RKO (cell line): ENCODE measurements around the gene COL15A1.
"Not testable (repeated sequence)": the region's sequence is repeated elsewhere in the genome, so short reads cannot be mapped to it uniquely, and the experiment has no call there.

Experiments used
- DNase-seq: peaks from one replicate; pipeline ENCODE4 v3.0.0-alpha.2; 2016; ENCODE audit warnings: low spot score

COL15A1 gene

DNA sequence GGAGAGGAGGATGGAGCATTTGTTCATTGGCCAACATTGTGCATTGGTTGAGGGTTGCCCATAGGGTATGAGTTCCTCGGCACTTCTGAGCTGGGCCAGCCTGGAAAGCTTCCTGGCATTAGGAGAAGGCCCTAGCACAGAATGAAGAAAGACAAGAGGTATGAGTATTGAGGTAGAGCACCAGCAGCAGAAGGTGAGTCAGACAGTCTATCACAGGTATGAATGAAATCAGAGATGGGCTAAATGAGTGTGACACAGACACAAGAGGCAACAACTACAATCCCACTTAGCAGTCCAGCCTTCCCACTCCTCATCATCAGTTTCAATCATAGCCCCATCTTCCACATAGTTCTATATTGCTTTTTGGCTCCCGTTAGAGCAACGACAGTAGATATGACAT is 135.8 kb downstream of the COL15A1 start:
- no peak for DNase-seq

DNA sequence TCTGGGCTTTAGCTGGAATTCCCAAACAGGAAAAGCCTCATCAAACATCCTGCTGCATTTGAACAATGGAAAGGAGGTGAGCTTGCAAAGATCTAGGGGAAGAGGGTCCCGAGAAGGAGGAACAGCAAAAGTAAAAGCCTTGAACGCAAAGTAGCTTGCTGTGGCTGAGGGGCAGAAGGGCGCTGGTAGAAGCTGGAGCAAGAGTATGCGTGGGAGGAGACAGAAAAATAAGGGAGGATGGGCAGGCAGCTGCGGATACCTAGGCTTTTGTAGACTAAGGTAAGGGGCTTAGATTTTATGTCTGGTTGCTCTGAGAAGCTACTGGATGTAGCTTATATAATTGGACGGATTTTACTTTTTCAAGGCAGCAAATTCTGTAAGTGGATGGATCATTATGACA is 139.3 kb downstream of the COL15A1 start:
- DNase-seq, result no peak

DNA sequence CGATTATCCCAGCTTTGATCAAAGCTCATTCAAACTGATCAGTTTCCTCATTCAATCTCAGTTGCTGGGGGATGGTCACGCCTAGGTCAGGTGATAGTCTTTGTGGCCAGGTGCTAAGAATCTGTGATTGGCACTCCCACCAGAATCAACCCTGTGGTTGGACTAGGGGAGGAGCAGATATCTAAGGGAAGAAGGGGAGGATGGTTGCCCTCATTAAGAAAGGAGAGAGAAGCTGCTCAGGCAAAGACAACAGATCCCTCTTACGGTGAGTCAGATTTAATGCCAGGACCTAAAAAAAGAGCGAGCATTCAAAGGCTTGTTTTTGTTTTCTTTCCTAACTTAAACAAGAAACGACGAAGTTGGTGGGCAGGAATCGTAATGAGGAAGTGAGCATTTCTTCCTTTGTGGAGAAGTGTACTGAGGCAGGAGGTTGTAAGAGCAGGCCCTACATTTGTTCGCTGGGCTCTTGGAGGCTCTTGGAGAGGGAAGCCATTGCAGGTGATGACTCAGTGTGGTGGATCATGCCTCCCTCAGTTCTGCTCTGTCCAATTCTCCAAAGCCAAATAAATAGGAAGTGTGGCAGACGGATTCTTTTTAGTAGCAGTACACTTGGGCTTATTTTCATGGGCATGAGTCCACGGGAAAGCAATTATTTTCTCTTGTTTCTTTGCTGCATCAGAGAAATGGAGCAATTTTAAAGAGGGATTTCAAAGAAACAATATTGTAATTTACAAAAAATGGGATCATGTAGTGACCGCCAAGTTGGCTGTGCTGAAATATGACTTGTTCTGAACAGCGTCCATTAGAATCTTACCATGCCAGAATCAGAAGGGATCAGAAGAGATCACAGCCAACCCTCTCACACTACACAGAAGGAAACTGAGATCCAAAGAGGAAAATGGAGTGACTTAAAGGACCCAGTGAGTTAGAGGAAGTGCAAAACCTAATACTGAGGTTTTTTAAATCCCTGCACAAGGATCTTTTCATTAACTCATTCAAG is 142.5 kb downstream of the COL15A1 start:
- no peak for DNase-seq

DNA sequence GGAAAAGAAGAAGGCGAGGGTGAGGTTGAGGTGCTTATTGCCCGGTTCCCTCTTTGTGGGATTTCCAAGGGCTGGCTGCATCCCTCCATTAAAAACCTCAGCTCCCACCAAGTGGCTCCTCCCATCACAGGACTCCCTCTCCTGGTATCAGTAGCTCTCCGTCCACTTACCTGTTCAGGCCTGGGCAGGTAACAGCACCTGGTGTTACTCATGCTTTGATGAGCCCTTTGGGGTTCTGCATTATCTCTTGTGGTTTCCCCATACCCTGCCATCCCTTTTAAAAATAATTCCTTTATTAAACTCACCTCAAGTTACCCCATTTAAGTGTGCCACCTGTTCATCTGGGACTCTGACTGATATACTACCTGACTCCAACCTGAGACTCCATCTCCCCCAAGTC is 143.8 kb downstream of the COL15A1 start:
- no peak for DNase-seq

DNA sequence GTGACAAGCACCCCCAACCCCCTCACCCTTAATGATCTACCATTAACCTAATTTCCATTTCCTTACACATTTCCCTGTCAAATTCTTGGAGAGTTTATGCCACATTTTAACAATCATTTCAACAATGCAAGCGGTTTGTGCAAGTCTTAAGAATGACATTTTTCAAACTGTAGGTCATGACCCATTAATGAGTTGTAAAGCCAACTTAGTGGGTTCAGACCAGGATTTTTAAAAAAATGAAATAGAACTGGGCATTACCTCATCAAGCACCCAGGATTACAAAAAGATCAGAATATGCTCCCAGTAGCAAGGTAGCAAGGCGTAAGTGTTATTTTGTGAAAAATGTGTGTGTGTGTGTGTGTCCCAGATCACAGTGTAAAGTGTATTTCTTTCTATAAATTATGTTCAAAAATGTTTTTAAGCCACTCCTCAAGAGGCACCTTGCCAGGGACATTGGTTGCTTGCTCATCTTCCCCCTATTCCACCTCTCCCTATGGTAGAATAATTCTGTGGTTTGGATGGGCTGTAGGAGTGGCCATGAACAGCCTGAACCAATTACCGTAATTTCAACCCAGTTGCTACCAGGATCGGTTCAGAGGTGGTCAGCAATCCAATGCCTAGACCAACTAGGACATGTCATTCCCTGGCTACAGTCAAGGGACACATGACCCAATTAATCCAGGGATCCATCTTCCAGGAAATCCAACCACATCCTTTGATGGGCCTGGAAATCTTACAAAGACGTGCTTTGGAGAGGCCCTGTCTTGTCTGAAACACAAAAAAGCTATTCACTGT is 146.8 kb downstream of the COL15A1 start:
- DNase-seq, result no peak

DNA sequence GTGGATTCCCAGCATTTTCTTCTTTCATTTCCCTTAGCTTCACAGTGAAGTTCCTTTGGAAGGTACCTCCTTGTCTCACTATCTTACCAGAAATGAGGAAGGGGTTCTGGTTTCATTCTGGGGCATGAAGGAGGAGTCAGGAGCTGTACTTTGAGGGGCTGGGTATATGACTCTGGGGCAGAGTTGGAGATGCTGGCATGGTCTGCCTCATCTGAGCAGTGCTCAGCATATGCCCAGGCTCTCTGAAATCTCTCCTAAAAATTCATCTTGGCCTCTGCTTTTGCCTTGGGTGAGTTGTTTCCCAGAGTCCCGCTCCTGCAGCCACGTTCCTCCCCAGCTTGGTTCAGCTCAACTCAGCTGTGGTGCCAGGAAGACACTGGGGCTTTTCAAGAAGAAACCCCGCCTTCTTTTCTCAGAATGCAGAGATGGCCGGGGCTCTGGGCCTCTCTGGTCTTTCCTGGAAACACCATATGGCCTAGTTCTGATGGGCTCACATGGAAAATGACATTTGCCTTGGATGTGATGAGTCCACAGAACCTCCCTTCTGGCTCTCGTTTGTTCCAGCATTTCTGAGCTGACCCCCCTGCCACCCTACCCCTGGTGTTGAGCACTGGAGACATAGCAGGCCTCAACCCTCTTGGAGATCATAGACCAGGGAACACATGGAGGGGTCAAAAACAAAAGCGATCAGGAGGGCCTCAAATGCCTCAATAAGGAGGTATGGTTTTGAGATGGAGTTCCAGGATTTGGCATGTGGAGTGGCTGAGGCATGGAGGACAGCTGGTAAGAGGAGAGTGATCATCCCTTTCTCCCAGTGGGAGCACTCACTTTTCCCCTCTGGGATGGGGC is 149.2 kb downstream of the COL15A1 start:
- no peak for DNase-seq

DNA sequence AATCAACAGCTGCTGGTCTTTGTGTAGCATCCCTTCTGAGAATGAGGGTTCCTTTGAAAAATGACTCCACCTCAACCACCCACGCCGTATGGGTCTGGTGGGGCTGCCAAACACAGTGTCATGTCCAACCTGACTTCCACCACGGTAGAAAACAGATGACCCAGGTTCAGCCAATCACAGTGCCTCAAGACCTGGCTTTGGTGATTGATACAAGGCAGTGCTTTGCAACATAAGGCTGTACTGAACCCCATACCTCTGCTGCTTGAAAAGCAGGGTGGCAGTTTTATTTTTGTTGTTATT is 149.7 kb downstream of the COL15A1 start:
- DNase-seq, result no peak

DNA sequence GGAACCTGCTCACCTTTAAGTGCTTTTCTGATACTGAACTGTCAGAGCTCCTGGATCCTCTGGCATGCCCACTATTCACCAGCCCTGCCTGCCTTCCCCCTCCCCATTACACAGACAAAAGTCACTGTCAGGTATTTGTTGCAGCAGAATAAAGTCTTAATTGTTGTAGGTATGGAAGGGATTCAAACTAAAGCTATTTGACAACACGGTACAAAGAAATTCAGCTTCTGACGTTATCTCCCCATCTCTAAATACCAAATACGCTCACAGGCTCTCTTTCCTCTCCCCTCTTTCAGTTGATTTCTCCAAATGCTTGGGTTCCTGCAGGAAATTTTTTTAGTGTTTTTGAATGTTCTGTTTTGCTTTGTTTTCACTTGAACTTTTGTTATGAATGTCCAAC is 151.9 kb downstream of the COL15A1 start:
- DNase-seq, result no peak

DNA sequence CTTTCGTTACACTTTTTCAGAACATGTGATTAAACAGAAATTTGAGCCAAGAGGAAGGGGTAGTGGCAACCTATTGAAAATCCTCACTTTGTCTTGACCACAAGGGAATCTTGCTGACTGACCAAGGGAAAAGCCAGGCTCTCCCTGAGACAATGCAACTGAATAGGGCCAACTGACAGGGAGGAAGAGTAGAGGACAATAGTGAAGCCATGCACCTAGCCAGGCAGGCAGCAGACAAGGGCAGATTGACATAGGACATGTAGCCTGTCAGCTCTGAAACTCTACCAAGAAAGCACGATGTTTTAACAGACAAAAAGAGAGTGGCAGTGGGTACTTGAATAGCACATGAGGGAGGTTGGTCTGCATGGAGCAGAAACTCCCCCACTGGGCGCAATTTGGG is 152.7 kb downstream of the COL15A1 start:
- no peak for DNase-seq

DNA sequence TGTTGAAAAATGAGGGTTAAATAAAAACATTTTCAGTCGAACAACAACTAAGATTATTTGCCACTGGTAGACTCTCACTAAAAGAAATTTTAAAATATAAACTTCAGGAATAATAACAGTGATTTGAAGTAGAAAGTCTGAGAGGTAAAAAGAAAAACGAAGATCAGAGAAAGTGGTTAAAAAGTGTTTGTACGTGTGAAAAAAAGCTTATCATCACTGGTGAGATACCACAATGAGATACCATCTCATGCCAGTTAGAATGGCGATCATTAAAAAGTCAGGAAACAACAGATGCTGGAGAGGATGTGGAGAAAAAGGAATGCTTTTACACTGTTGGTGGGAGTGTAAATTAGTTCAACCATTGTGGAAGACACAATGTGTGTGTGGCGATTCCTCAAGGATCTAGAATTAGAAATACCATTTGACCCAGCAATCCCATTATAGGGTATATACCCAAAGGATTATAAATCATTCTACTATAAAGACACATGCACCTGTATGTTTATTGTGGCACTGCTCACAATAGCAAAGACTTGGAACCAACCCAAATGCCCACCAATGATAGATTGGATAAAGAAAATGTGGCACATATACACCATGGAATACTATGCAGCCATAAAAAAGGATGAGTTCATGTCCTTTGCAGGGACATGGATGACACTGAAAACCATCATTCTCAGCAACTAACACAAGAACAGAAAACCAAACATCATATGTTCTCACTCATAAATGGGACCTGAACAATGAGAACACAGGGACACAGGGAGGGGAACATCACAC is 156.3 kb downstream of the COL15A1 start:
- not testable (repeated sequence) for DNase-seq

DNA sequence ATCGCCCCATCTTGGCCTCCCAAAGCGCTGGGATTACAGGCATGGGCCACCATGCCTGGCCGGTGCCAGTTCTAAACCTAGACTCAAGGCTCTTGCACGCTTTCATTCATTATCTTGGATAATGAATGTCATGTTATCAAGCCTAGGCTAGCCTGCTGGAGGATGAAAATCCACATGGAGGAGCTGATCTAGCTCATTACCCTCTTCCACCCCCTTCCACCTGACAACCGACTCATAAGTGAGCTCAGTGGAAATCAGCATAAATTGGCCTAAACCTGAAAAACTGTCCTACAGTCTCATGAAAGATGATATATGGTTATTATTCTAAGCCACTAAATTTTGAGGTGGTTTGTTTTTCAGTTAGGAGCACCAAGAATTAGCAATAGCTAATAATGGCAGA is 157.6 kb downstream of the COL15A1 start:
- no peak for DNase-seq

DNA sequence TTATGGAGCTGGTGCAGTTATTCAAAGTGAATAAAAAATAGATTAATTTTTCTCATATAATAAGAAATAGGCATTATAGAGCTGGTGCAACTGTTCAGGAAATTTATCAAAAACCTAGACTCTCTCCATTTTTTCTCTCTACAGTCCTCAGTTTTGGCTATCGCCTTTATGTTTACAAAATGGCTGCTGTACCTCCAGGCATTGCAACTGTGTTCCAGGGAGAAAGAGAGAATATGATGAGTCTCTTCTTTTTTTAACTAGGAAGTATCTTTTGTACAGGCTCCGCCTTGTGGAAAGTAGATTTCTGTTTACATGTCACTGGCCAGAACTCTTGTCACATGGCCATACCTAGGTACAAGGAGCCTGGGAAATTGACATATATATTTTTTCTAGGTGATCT is 158.1 kb downstream of the COL15A1 start:
- no peak for DNase-seq

DNA sequence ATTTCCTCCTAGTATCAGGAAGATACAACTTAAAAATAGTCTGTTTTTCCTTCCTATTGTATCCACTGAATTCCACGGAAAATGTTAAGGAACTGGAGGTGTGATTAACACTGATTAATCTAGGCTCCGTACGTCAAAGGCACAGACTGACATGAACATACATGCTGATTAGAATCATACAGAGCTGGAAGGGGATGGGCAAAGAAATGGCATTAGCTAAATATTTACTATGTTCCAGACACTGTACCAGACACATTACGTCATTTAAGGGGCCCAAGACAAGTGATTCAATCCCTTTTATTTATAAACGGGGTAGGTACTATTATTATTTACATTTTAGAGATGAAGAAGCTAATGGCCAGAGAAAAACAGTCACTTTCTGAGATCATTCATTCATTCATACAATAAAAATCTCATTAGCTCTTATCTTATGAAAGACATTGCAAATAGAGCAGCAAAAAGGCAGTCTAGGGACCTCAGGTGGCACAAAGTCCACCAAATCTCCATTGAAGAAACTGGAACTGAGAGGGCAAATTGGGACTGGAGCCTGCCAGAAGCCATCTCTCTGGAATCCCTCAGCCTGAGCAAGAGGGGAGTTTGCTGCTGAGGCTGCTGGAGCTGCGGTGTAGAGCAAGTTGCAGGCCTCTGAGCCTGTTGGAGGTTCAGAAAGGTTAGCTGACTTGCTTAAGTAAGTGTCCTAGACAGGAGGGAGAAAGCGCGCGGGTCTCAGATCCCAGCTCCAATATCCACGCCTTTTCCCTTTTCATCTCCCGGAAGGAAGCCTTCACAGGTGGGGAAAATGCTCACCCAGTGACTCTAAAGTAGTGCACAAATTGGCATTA is 159.6 kb downstream of the COL15A1 start:
- no peak for DNase-seq

DNA sequence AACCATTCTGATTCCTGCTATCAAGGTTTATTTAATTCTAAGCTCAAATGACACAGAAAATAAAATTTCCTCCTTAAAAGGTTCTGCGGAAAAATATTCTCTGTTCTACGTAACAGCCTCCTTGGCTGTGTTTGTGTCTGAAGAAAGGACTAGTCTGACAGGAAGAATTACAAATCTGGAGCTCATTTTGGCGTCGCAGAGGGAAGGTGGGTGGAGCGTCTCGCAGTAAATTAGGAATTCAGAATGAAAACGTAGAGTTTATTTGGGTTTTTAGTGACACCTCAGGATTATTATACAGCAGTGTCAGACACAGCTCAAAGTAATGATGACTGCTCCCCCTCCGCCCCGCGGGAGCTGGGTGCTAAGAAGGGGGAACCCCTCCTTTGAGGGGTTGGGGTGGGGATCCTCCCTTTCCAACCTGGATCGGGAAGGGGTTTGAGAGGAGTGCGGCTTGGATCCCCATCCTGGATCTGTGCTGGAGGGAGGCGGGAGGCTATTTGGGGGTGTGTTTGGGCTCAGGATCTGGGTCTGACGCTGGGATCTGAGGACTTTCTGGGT is 160.3 kb downstream of the COL15A1 start:
- DNase-seq, result peak; percentile 32

DNA sequence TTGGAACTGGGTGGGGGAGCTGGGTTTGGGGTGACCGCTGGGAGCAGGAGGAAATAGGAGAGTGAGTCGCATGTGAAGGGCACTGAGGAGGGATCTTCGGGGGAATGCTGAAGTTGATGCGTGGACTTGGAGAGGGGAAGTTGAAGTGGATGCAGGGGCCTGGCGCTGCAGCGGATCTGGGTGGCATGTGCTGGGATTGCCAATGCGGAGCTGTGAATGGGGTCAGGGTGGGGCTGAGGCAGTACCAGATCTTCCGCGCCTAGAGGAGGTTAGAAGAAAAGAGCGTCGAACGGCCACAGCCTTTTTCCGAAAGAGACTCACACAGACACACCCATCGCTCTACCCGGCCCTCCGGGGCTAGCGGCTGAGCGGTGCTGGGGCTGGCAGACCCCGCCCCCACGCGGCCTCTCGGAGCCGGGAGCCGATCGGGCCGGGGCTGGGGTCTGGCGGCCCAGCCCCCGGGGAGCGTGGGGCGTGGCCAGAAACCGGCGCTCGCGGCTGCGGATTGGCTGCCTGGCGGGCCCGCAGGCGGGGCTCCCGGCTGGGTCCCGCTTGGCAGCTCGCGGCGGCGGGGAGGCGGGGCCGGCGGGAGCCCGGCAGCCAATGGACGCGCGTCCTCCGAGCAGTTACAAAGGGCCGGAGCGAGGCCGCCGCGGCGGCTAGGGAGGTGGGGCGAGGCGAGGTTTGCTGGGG is 160.9 kb downstream of the COL15A1 start, which contains the start of gene TGFBR1:
TSS of gene TGFBR1 (plus strand) at position 655 of the 693 bp plus-strand sequence. CDS start 93 bp downstream, outside the sequence.
- peak; percentile 93 for DNase-seq

DNA sequence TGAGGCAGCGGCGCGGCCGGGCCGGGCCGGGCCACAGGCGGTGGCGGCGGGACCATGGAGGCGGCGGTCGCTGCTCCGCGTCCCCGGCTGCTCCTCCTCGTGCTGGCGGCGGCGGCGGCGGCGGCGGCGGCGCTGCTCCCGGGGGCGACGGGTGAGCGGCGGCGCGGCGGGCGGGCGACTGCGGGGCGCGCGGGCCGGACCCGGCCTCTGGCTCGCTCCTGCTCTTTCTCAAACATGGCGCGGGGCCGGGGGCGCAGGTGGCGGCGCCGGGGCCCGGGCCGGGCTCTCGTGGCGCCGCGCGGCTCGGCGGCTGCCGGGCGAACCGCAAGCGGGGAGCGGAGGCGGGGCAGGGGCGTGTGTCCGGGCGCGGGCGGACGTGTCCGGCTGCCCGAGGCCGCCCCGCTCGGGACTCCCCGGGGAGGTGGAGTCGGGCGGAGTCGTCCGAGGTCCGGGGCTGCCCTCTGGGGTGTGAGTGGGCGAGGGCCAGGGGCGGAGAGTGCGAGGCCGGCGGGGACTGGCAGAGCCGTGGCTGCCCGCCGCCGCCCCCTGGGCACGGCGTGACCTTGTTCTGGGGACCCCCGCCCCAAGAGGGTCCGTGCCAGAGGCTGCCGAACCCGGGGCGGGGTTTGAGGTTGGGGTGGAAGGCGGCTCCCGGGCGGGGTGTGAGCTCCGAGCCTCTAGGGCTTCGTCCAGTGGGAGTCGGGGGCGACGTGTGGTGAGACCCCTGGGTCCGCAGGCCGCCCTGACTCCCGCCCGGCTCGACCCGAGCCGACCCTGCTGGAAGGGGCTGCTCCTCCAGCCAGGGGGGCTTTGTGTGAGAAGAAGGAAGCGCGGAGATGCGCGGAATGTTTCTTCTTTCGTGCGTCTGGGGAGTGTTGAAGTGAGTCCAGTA is 161.7 kb downstream of the COL15A1 start:
- peak; percentile 81 for DNase-seq

DNA sequence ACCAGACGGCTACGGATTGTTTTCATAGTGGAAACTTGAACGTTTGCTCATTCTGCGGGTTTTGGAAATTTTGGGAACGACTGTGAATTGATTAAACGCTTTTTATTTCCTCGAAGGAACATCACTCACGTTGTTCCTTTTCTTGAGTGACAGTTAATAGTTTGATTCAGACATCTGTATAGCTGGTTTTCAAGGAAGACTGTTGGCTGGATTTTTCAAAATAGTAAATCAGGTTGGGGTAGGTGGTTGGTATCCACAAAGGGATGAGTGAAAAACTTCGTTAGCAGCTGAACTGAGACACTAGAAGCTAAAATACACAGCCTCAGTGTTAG is 162.3 kb downstream of the COL15A1 start:
- no peak for DNase-seq

DNA sequence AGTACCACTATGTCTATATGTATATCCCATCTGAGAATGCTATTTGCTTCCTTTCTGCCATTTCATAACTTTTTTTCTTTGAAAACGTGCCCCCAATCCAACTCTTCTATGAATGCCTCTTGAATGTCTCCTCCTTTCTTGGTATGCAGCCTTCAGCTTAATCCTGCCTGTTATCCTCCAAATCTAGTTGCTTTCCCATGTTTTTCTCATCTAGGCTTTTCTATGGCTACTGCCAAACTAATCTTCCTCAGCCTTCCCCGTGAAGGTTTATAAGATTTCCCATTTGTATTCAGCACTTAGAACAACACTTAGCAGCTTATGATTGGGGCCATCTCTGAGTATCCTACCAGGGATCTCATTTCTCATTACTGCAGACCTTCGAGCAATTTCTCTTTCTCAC is 163.7 kb downstream of the COL15A1 start:
- DNase-seq, result no peak

DNA sequence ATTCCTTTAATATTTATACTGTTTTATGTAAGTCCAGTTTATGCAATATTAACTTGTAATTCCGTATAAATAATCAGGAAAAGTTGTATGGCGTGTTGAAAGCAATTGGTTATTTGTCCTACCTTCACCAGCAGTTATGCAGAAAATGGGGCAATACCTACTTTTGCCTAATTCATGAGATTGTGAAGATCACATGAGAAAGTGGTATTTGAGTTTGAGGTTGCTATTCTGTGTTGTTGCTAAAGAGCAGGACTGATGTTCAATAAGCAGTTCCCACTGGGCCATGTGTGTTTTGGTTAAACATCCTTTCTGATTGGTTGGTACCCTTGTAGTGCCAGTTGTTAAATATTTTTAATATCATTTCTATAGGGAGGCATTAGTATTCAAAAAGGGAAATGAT is 164.4 kb downstream of the COL15A1 start:
- DNase-seq, result no peak
